Gastroesophageal sphincter (tissue), 3 donors: ENCODE data around the gene ZNF516.

ENCODE experiments used
- EP300 ChIP-seq: sonication (generic); formaldehyde crosslinking; IDR thresholded peaks from one replicate; pipeline ENCODE4 v1.6.1; 2017; ENCODE audit warnings: antibody characterized with exemption, mild to moderate bottlenecking
- POLR2A ChIP-seq, 2 donors: fragments of 450-650 bp; IDR thresholded peaks; one replicate each; pipeline ENCODE4 v1.6.1; 2017; ENCODE audit warnings: antibody characterized with exemption in 2 of 2, mild to moderate bottlenecking in 2 of 2, moderate library complexity in 1 of 2
- POLR2AphosphoS5 ChIP-seq: sonication (generic); formaldehyde crosslinking; IDR thresholded peaks from one replicate; pipeline ENCODE4 v1.6.1; 2017; ENCODE audit warnings: antibody characterized with exemption
- TF ChIP-seq, protein P1 (sequence below), 4 experiments: fragments of 200-600 bp in 2 of 4; fragments of 450-650 bp in 2 of 4; sonication (generic) in 1 of 4; IDR thresholded peaks; one replicate each; pipeline ENCODE4 v1.5.1; 2017 to 2019; ENCODE audit warnings: antibody characterized with exemption in 4 of 4, mild to moderate bottlenecking in 2 of 4, moderate library complexity in 2 of 4

- TF ChIP-seq, protein P1, sequence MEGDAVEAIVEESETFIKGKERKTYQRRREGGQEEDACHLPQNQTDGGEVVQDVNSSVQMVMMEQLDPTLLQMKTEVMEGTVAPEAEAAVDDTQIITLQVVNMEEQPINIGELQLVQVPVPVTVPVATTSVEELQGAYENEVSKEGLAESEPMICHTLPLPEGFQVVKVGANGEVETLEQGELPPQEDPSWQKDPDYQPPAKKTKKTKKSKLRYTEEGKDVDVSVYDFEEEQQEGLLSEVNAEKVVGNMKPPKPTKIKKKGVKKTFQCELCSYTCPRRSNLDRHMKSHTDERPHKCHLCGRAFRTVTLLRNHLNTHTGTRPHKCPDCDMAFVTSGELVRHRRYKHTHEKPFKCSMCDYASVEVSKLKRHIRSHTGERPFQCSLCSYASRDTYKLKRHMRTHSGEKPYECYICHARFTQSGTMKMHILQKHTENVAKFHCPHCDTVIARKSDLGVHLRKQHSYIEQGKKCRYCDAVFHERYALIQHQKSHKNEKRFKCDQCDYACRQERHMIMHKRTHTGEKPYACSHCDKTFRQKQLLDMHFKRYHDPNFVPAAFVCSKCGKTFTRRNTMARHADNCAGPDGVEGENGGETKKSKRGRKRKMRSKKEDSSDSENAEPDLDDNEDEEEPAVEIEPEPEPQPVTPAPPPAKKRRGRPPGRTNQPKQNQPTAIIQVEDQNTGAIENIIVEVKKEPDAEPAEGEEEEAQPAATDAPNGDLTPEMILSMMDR (IDR thresholded peaks at IDR 0.05): no peak
- TF ChIP-seq POLR2AphosphoS5 (no peak), EP300 (no peak), POLR2A (IDR thresholded peaks at IDR 0.05) (no peak)
Observed at GRCh38 chr18:76457957-76458356, 37.1 kb downstream of the ZNF516 start.
